Activated T-helper 1 cell treated with anti-CD3 and anti-CD28 coated beads, Interleukin-2, amount 50 U/mL, for 16 hours (primary cell): Measurements from ENCODE around the gene USP32.
"Not testable (repeated sequence)": the region's sequence is repeated elsewhere in the genome, so short reads cannot be mapped to it uniquely, and the experiment has no call there.

Source experiments
- DNase-seq, 2 donors: peaks; one replicate each; pipeline ENCODE4 v3.0.0-alpha.2; 2020; ENCODE audit warnings: low read depth in 1 of 2, low spot score in 1 of 2

USP32 gene

GRCh38 chr17:60372790-60373483 is 19.0 kb downstream of the USP32 start:
- DNase-seq = no peak

GRCh38 chr17:60371818-60372510 is 20.0 kb downstream of the USP32 start:
- no peak for DNase-seq

GRCh38 chr17:60371416-60371815 is 20.5 kb downstream of the USP32 start:
- no peak for DNase-seq

- DNase-seq = no peak
Measured at GRCh38 chr17:60369727-60370126, 22.2 kb downstream of the USP32 start.

- DNase-seq = no peak
Measured at GRCh38 chr17:60363700-60364405, 28.1 kb downstream of the USP32 start.

- DNase-seq = no peak
Measured at GRCh38 chr17:60362329-60362728, 29.6 kb downstream of the USP32 start.

GRCh38 chr17:60361889-60362288 is 30.0 kb downstream of the USP32 start:
- DNase-seq = no peak

- DNase-seq = no peak
Measured at GRCh38 chr17:60359415-60359814, 32.5 kb downstream of the USP32 start.

GRCh38 chr17:60358606-60359225 is 33.2 kb downstream of the USP32 start:
- DNase-seq = no peak

- no peak for DNase-seq
Measured at GRCh38 chr17:60356940-60357339, 35.0 kb downstream of the USP32 start.

- no peak for DNase-seq
Measured at GRCh38 chr17:60355663-60356594, 36.0 kb downstream of the USP32 start.

- DNase-seq = no peak
Measured at GRCh38 chr17:60354223-60354622, 37.7 kb downstream of the USP32 start.

- DNase-seq = no peak
Measured at GRCh38 chr17:60353773-60354172, 38.2 kb downstream of the USP32 start.

- DNase-seq = no peak
Measured at GRCh38 chr17:60352569-60352968, 39.4 kb downstream of the USP32 start.

- no peak for DNase-seq
Measured at GRCh38 chr17:60352071-60352470, 39.9 kb downstream of the USP32 start.

- DNase-seq = no peak
Measured at GRCh38 chr17:60351012-60351695, 40.8 kb downstream of the USP32 start.

- DNase-seq = no peak
Measured at GRCh38 chr17:60348616-60349015, 43.3 kb downstream of the USP32 start.

GRCh38 chr17:60345233-60345632 is 46.7 kb downstream of the USP32 start:
- no peak for DNase-seq

GRCh38 chr17:60342492-60342891 is 49.4 kb downstream of the USP32 start:
- DNase-seq = not testable (repeated sequence)

- no peak for DNase-seq
Measured at GRCh38 chr17:60335289-60335688, 56.6 kb downstream of the USP32 start.
